ENCODE measurements around the gene SLC32A1.

Gene SLC32A1

DNA sequence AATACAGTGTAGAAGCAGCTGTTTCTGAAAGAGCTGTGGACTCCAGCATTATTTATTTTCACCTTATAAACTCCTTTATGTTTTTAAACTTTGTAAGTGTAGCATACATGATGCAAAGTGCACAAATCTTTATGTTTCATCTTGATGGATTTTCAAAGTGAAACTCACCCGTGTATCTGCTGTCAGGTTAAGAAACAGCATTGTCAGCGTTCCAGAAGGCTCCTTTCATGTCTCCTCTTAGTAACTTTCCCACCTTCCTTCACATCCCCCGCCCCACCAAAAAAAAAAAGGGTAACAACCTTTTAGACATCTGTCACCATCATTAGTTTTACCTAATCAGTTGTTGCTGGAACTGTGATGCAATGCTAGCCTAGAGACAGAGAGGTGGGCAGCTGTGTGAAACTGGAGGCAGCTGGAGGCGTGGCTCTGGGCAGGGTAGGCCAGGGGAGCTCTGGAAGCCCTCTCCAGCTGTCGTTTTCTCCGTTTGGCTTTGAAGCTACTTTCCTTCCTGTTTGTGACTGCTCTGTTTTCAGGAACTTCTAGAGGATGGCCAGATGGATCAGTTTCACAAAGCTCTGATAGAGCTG lies 31.1 kb downstream of the SLC32A1 start:
- DNase-seq (ENCODE audit: low read depth), result no peak

DNA sequence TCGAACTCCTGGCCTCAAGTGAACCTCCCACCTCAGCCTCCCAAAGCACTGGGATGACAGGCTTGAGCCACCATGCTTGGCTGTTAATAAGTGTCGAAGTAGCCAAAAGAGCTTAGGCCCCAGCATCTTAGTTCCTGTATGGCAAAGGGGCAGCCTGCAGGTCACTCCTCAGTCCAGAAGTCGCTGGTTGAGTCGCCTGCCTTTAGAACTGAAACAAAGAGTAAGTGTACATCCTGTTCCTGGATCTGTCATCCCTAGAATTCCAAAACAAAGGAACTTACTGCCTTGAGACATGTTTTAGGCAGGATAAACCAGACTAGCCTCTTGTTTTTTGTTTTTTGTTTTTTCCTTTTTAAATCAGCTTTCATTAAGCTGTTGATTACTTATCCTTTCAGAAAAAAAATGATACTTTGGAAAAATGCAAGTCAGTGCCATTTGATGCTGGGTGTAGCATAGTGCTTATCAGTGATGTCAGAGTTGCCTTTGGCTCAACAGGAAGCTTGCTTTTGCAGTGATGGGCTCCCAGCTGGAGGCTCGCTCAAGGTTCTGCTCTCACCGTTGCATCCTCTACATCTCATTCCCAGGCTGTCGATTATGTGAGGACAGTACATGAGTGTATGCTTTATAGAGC lies 33.0 kb downstream of the SLC32A1 start:
- DNase-seq (ENCODE audit: low read depth), result no peak

DNA sequence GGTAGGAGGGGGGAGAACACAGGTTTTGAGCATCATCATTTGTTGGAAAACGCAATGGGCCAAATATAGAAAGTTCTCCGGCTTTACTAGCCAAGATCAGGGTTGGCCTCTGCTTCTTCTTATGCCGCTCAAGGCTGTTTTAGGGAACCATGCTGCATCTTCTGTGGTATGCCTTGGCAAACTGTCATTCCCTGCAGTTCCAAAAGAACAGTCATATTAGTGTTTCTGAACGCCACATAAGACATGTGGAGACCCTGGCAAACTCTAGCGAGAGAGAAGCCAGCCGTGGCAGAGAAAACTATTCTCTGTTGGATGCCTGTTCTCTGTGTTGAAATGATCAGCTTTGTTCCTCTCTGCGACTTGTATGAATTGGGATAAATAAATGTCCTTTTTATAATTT lies 34.8 kb downstream of the SLC32A1 start:
- DNase-seq (ENCODE audit: low read depth), result no peak

DNA sequence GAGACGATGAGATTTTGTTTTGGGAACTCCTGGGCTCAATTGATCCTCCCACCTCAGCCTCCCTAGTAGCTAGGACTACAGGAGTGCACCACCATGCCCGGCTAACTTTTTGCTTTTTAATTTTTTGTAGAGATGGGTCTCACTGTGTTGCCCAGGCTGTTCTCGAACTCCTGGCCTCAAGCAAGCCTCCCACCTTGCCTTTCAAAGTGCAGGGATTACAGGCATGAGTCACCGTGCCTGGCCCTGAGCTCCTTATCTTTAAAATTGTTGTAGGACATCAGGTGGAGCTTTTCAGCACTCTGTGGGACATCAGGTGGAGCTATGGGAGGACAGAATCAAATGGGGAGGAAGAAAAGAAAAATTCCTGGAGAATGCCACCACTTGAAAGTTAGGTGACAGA lies 36.7 kb downstream of the SLC32A1 start:
- DNase-seq (ENCODE audit: low read depth), result no peak

DNA sequence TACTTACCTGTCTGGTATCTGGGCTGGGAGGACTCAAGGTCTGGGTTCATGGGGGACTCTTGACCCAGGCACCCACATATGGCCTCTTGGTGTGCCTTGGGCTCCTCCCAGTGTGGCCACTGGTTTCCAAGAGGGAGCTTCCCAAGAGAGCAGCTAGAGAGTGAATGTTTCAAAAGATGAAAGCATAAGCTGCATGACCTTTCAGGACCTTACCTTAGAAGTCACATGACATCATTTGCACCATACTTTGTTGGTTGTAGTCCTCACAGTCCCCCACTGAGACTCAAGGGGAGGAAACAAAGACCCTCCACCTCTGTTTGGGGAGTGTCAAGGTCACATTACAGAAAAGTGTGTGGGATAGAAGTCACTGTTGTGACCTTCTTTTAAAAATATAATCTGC lies 37.9 kb downstream of the SLC32A1 start:
- no peak for DNase-seq (ENCODE audit: low read depth)

DNA sequence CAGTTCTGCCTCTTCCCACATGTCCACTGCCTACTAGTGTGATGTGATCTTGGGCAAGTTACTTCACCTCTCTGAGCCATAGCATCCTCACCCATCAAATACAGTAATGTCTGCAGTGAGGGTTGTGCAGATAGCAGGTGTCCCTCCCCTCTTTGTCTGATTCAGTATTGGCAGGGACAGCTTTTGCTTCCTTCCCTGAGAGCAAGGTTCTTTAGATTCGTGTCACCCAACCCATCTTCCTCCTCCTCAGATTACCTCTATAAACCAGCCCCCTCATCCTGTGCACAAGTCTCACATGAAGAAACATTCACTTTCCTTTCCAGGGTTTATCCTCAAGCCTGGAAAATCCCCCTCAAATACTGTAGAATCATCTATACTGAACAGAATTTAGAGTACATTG lies 39.3 kb downstream of the SLC32A1 start:
- DNase-seq (ENCODE audit: low read depth), result no peak

DNA sequence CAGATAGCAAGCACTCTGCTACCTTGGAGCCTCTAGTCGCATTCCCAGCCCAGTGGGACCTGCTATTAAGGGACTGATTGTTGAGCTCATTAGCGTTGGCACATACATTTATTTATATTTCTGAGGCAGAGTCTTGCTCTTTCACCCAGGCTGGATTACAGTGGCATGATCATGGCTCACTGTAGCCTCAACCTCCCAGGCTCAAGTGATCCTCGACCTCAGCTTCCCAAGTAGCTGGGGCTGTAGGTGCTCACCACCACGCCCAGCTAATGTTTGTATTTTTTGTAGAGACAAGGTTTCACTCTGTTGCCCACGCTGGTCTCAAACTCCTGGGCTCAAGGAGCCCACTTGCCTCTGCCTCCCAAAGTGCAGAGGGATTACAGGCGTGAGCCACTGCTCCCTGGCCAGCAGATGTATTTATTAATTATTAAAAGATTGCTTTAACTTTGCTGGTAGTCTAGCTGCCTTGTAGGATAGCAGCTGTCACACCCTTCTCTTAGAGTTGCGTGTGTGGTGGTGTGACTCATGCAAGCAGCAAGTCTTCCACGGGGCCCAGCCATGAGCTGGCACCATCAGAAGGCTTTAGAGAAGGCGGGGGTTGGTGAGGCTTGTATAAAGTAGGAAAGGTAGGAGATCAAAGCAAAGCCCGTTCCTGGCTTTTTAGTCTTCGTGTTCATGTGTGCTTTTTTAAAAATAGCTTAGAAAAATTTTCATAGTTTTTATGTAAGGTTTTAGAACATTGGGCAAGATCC lies 40.5 kb downstream of the SLC32A1 start:
- peak; percentile 44 for DNase-seq (ENCODE audit: low read depth)

DNA sequence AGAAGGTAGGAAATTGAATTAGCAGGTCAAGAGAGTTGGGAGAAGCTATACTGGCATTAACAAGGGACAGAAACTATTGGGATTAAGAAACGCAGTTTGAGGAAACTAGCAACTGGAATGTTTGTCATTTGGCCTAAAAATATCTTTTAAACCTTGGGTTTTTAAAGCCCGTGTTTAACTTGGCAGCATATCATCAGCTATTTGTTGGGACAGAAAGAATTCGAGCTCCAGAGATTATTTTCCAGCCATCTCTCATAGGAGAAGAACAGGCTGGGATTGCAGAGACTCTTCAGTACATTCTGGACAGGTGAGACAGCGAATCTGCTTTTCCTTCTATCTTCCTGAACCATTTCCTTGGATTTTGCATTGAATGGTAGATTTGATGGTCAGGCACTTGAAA lies 41.8 kb downstream of the SLC32A1 start:
- DNase-seq (ENCODE audit: low read depth), result no peak

DNA sequence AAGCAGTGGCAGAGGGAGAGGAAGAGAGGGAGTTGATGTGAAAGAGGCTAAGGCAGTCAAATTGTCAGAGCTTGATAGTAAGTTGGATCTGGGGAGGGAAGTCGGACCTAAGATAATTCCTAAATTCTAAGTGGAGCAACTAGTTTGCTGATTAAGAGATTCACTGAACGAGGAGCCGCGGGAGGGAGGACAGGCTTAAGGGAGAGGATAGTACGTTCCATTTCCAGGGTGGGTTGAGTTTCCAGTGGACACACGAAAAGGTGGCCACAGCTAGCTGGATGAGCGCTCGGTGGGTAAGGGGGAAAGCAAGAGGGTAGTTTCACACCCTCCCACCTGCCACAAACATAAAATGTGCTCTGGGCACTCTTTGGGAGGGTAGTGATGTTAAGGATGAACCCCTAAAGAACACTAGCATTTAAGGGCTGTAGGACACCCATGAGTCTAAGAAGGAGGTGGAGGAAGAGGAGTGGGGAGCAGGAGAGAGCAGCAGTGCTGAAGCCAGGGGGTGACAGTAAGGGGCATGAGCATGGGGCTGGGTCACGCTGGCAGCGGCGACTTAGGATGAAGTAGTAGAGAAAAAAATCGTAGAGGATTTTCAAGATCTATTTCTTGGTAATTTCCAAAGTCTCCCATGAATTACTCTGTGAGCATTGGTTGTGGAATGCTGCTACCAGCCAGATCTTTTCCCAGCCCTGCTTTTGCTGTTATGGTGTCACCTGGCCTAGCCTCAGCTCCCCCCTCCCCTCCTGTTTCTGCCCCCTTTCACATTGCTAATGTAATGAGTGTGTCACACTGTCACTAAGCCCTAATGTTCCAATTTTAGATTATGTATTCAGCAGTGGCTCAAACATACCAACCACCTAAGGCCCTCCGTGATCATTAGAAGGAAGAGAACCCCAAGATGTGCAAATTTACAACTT lies 45.4 kb downstream of the SLC32A1 start:
- DNase-seq (ENCODE audit: low read depth), result no peak

DNA sequence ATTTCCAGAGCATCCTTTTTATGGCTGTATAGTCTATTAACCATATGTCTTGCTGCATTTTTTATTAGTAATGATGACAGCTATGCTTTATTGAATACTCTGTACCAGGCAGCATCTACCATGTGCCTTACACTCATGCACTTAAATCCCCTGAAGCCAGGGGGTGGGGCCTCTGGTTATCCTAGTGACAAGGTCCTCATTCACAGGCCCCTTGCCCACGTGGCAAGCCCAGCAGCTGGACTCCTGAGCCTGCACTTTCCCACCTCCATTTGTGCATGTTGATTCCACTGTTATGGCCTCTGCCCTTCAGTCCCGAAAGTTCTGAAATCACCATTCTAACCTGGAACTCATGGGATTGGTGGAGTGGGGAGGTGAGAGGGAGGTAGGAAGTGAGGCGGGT lies 46.3 kb downstream of the SLC32A1 start:
- DNase-seq (ENCODE audit: low read depth), result no peak

DNA sequence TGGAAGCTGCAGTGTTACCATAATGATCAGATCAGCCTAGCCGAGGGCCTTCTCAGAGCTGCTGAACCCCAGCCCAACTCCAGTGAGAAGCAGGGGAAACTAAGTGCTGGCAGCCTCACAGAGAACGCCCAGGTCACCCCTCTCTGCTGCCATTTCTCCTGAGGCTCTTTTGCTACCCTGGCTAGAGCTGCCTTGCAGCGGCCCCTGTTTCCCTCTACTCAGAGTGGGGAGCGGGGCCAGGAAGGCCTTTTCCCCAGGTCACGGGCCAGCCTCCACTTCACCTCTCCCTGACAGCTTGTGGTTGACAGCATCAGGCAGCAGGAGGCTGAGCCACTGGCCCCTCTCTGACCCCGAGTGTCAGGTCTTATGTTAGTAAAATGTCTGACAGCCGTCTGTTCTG lies 46.7 kb downstream of the SLC32A1 start:
- DNase-seq (ENCODE audit: low read depth), result no peak

DNA sequence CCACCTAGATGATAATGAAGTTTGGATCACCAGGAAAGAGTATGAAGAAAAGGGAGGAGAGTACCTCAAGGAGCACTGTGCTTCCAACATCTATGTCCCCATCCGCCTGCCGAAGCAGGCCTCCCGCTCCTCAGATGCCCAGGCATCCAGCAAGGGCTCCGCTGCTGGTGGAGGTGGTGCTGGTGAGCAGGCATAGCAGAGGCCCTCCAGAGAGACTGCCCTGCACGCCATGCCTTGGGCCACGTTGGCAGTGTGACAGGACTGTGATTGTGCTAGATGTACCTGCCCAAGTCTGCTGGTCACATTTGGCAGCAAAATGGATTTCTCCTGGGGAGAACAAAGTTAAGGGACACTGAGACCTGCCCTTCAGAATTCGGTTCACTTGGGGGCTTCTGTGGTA lies 47.3 kb downstream of the SLC32A1 start:
- no peak for DNase-seq (ENCODE audit: low read depth)

DNA sequence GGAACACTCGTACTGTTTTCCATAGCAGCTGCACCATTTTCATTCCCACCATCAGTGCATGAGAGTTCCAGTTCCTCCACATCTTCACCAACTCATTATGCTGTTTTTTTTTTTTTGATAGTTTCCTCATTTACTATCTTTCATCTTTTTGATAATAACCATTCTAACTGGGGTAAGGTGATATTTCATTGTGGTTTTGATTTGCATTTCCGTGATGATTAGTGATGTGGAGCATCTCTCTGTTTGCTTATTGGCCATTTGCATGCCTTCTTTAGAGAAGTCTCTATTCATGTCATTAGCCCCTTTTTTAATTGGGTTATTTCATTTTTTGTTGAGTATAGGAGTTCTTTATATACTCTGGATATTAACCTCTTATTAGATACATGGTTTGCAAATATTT lies 49.9 kb downstream of the SLC32A1 start:
- no peak for DNase-seq (ENCODE audit: low read depth)

DNA sequence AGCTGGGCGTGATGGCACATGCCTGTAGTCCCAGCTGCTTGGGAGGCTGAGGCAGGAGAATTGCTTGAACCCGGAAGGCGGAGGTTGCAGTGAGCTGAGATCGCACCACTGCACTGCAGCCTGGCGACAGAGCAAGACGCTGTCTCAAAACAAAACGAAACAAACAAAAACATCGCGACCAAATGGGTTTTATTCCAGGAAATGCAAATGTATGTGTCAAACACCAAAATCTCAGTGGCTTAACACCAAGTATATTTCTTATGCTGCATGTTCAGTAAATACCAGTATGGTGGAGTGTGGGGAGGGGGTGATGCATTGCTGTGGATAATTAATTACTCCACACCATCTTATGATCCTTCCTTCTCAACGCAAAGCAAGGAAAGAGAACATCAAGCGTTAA lies 52.1 kb downstream of the SLC32A1 start:
- no peak for DNase-seq (ENCODE audit: low read depth)

Data from stimulated activated CD4-positive, alpha-beta T cell treated with anti-CD3 and anti-CD28 coated beads, Interleukin-2, amount 100 ng/mL, for 4 hours (primary cell).